Activated CD8-positive, alpha-beta T cell treated with anti-CD3 and anti-CD28 coated beads for 36 hours (primary cell): ENCODE results near the gene SRD5A1. TPM values are rescaled to one million over a fixed set of nuclear protein-coding genes. Genes with fewer than 3 reads are reported as not detected.

ENCODE experiments used
- ATAC-seq: fragments of 200-7000 bp; cut with Tn5 transposase; one replicate; pipeline ENCODE4 v1.10.0; 2021; ENCODE audit warnings: mild to moderate bottlenecking, moderate library complexity
- CTCF ChIA-PET: fragments of 350-600 bp; sonication (Branson Sonifier 250); formaldehyde crosslinking; loops from one replicate; lab custom pipeline; 2021; ENCODE audit warnings: antibody characterized with exemption; lab: Charles Lee
- POLR2A ChIA-PET: fragments of 350-600 bp; sonication (Branson Sonifier 250); formaldehyde crosslinking; loops from one replicate; lab custom pipeline; 2021; ENCODE audit warnings: antibody characterized with exemption; lab: Charles Lee
- DNase-seq: peaks from one replicate; pipeline ENCODE4 v3.0.0-alpha.2; 2020
- H3K27ac Mint-ChIP-seq: one replicate; pipeline ENCODE4 v1.8.0; 2021; ENCODE audit warnings: mild to moderate bottlenecking, mixed read lengths
- H3K27me3 Mint-ChIP-seq: one replicate; pipeline ENCODE4 v1.8.0; 2021; ENCODE audit warnings: mixed read lengths
- H3K36me3 Mint-ChIP-seq: one replicate; pipeline ENCODE4 v1.8.0; 2021; ENCODE audit warnings: low read depth, mixed read lengths
- H3K4me1 Mint-ChIP-seq: one replicate; pipeline ENCODE4 v1.8.0; 2021; ENCODE audit warnings: low read depth, mixed read lengths
- H3K4me3 Mint-ChIP-seq: one replicate; pipeline ENCODE4 v1.8.0; 2021; ENCODE audit warnings: mild to moderate bottlenecking, moderate library complexity, mixed read lengths
- H3K9me3 Mint-ChIP-seq: one replicate; pipeline ENCODE4 v1.8.0; 2021; ENCODE audit warnings: mixed read lengths
- intact Hi-C: fragments of 100-400 bp; cut with micrococcal nuclease; formaldehyde crosslinking; loops from one replicate; pipeline ENCODE4 v1.10.0; 2022
- total RNA-seq, 2 experiments: library from RNA; stranded (reverse); gene quantifications; one replicate each; pipeline ENCODE4 v1.2.3, GENCODE V29; 2021
- TF ChIP-seq, protein P1 (sequence below): fragments of 200-600 bp; IDR thresholded peaks from one replicate; pipeline ENCODE4 v1.8.0; 2022; ENCODE audit warnings: antibody characterized with exemption, mild to moderate bottlenecking

Gene SRD5A1
- total RNA-seq, 2 experiments from 2014 or later, result 10.6 to 12.4 TPM

DNA sequence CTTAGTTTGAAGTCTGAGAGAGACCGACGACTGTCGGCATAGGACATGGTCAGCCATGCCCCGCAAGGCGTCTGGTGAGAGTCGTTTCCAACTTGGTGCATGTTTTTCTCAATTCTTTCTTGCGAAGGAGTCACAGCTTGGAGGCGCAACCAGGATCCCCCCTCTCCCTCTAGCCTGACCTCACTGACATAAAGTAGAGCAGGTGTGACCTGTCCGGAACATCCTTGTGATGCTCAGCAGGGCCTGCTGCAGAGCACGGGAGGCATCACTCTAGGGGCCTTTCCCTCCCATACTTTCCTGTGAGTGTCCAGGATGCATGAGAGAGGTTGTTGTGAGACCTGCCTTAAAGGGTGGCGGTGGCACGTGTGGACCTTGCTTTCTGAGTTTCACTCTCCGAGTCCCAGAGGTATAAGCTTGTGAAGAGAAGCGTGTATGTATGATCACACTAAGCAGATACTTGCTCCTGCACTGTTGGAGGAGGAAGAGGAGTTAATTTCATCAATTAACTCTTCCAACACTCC, 85.0 kb downstream of the SRD5A1 start:
- H3K4me3 Mint-ChIP-seq, result no peak overlapping the region
- DNase-seq (no peak), ATAC-seq (no peak)
- no peak overlapping the region for H3K27ac Mint-ChIP-seq
- CTCF ChIA-PET, result interaction anchor here (0.9 to 2.6 kb wide), 2 partner anchors 27 to 85 kb away, joined by 3 to 6 read pairs; partner anchors contain the start of genes NSUN2 and SRD5A1
- TF ChIP-seq, protein P1, sequence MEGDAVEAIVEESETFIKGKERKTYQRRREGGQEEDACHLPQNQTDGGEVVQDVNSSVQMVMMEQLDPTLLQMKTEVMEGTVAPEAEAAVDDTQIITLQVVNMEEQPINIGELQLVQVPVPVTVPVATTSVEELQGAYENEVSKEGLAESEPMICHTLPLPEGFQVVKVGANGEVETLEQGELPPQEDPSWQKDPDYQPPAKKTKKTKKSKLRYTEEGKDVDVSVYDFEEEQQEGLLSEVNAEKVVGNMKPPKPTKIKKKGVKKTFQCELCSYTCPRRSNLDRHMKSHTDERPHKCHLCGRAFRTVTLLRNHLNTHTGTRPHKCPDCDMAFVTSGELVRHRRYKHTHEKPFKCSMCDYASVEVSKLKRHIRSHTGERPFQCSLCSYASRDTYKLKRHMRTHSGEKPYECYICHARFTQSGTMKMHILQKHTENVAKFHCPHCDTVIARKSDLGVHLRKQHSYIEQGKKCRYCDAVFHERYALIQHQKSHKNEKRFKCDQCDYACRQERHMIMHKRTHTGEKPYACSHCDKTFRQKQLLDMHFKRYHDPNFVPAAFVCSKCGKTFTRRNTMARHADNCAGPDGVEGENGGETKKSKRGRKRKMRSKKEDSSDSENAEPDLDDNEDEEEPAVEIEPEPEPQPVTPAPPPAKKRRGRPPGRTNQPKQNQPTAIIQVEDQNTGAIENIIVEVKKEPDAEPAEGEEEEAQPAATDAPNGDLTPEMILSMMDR, result no peak
- POLR2A ChIA-PET, result interaction anchor here (0.7 to 1.7 kb wide), 5 partner anchors 10 to 87 kb away, joined by 3 to 10 read pairs (median 4); partner anchors contain the start of genes NSUN2 and SRD5A1
- intact Hi-C loops, result no loop called here
- no peaks in the 10 kb centered on the region for H3K9me3 Mint-ChIP-seq
- H3K4me1 Mint-ChIP-seq, result peaks cover 72% of the 10 kb centered on the region
- H3K36me3 Mint-ChIP-seq, result peaks cover 56% of the 10 kb centered on the region
- no peaks in the 10 kb centered on the region for H3K27me3 Mint-ChIP-seq

DNA sequence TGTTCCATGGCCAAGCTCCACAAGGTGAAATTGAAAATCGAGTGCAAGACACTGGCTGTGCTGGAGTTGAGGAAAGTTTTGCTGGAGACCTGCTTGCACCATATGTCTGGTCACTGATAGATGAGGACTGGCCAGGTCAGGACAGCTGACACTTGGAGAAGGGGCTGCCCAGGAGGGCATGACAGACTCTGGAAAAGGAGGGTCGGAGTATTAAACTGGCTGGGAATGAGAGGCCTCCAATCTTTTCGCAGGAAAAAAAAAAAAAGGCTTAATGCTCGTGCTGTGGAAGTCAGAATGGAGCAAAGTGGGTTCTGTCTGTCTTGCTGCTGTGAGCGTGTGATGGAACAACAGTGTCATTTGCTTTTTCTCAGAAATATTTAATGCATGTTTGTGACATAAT, 85.5 kb downstream of the SRD5A1 start:
- POLR2A ChIA-PET, result interaction anchor here (0.7 to 1.5 kb wide), 3 partner anchors 10 to 87 kb away, joined by 3 to 6 read pairs (median 4); no protein-coding TSS in a partner anchor
- no peak for ATAC-seq
- Mint-ChIP-seq H3K27me3 (no peaks in the 10 kb centered on the region), H3K9me3 (no peaks in the 10 kb centered on the region), H3K4me1 (peaks cover 77% of the 10 kb centered on the region), H3K36me3 (peaks cover 61% of the 10 kb centered on the region), H3K27ac (no peak overlapping the region), H3K4me3 (no peak overlapping the region)
- DNase-seq, result no peak
- CTCF ChIA-PET, result interaction anchor here (0.9 to 2.6 kb wide), 2 partner anchors 26 to 86 kb away, joined by 3 to 6 read pairs; partner anchors contain the start of genes NSUN2 and SRD5A1
- intact Hi-C loops, result no loop called here
- TF ChIP-seq, protein P1, result no peak

DNA sequence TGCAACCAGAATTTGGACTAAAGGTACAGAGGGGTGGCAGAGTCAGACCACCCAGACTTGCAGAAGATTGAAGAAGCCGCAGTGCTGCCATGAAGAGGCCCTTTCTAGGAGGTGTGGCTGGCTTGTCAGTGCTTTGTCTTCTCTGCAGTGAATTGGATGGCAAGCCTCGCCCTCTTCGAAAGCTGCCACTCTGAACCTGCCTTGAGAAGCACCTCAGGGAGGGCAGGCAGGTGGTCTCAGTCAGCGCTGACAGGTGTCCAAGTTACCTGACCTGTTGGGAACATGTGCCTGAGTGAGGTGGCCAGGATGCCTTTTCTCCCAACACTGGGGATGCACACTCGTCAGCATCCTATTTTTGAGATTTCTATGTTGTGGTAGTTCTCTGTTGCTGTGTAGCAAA, 86.2 kb downstream of the SRD5A1 start:
- H3K36me3 Mint-ChIP-seq, result peaks cover 68% of the 10 kb centered on the region
- ChIA-PET CTCF (no interaction called here), POLR2A (no interaction called here)
- no peak overlapping the region for H3K4me3 Mint-ChIP-seq
- TF ChIP-seq, protein P1, result no peak
- H3K4me1 Mint-ChIP-seq, result peaks cover 84% of the 10 kb centered on the region
- ATAC-seq (no peak), DNase-seq (no peak)
- H3K9me3 Mint-ChIP-seq, result no peaks in the 10 kb centered on the region
- intact Hi-C loops, result no loop called here
- H3K27ac Mint-ChIP-seq, result no peak overlapping the region
- H3K27me3 Mint-ChIP-seq, result no peaks in the 10 kb centered on the region

DNA sequence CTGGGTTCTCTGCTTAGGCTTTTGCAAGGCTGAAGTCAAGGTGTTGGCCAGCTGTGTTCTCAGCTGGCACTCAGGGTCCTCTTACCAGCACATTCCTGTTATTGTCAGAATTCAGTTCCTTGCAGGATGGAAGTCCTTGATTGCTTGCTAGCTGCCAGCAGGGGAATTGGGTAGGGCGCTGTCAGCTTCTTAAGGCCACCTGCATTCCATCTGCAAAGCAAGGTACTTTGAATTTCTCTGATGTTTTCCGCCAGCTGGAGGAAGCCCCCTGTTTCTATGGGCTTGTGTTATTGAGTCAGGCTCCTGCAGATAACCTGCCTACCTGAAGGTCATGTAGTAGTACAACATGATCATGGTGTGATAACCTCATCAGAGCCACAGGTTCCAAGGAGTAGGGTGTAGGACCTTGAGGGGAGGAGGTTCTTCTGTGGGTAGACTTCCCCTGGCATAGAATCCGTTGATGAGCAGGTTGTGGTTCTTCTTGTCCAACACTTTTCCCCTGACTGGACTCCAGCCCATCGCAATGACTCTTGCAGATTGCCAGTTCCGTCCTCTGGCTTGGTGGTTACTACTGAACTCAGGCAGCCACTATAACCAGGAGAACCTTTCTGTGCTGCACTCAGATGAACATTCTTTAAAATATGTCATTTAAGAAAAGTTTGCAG, 86.8 kb downstream of the SRD5A1 start:
- DNase-seq, result no peak

DNA sequence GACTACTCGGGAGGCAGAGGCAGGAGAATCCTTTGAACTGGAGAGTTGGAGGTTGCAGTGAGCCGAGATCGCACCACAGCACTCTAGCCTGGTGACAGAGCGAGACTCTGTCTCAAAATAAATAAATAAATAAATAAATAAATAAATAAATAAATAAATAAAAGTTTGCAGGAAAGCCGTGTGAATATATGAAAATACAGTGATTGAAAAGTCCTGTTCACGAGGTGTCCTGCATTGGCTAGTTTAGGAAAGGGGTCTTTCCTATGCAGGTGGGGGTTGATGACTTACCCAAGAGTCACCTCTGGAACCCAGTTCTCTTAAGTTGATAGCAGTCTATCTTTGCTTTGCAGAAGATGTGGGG, 87.3 kb downstream of the SRD5A1 start:
- no peak for DNase-seq
- POLR2A ChIA-PET, result no interaction called here
- CTCF ChIA-PET, result no interaction called here
- Mint-ChIP-seq H3K9me3 (no peaks in the 10 kb centered on the region), H3K27ac (no peak overlapping the region), H3K27me3 (no peaks in the 10 kb centered on the region), H3K36me3 (peaks cover 66% of the 10 kb centered on the region), H3K4me3 (no peak overlapping the region), H3K4me1 (peaks cover 91% of the 10 kb centered on the region)
- no peak for ATAC-seq
- TF ChIP-seq, protein P1, result no peak
- intact Hi-C loops, result no loop called here

More for the DNA sequence above, 86.8 kb downstream of the SRD5A1 start:
- Mint-ChIP-seq H3K4me3 (no peak overlapping the region), H3K9me3 (no peaks in the 10 kb centered on the region), H3K27me3 (no peaks in the 10 kb centered on the region), H3K4me1 (peaks cover 88% of the 10 kb centered on the region), H3K36me3 (peaks cover 70% of the 10 kb centered on the region), H3K27ac (no peak overlapping the region)
- TF ChIP-seq, protein P1, result no peak
- ATAC-seq, result no peak
- intact Hi-C loops, result no loop called here
- POLR2A ChIA-PET, result no interaction called here
- CTCF ChIA-PET, result no interaction called here
